Right lobe of liver (tissue), 4 donors: ENCODE results near the gene SLC20A1.

Experiments
- CTCF ChIP-seq, 4 donors: fragments of 200-600 bp in 3 of 4; fragments of 450-650 bp in 1 of 4; IDR thresholded peaks; one replicate each; pipeline versions ENCODE4 v1.5.1 to v1.8.0; 2016 to 2022; ENCODE audit warnings: antibody characterized with exemption in 4 of 4, mild to moderate bottlenecking in 2 of 4
- POLR2A ChIP-seq: fragments of 450-650 bp; IDR thresholded peaks from one replicate; pipeline ENCODE4 v1.6.1; 2017; ENCODE audit warnings: antibody characterized with exemption, mild to moderate bottlenecking
- donor health status: DM: no; HTN: no; CAD: no.
- donor health status: DM: no; HTN: no; CAD: no.
- donor health status: DM: no; HTN: yes; CAD: no.

- TF ChIP-seq POLR2A: no peak
- no peak for TF ChIP-seq CTCF (IDR thresholded peaks at IDR 0.05)
Observed at GRCh38 chr2:112682101-112682500, 36.4 kb downstream of the SLC20A1 start.
